OCI-LY1 (cell line): ENCODE results near the gene SFT2D1.

ENCODE experiments used
- EZH2 ChIP-seq: fragments of 200-600 bp; sonication (generic), shearing (Covaris generic); IDR thresholded peaks from 2 replicates; pipeline ENCODE4 v1.8.0; 2017; ENCODE audit warnings: borderline replicate concordance, mixed run types, mild to moderate bottlenecking, antibody characterized with exemption, low read length, moderate library complexity, mixed read lengths
- TF ChIP-seq, protein P1 (sequence below): fragments of 200-600 bp; sonication (generic), shearing (Covaris generic); IDR thresholded peaks from 2 replicates; pipeline ENCODE4 v1.5.1; 2017; ENCODE audit warnings: mild to moderate bottlenecking, antibody characterized with exemption, low read length, moderate library complexity, mixed read lengths

DNA sequence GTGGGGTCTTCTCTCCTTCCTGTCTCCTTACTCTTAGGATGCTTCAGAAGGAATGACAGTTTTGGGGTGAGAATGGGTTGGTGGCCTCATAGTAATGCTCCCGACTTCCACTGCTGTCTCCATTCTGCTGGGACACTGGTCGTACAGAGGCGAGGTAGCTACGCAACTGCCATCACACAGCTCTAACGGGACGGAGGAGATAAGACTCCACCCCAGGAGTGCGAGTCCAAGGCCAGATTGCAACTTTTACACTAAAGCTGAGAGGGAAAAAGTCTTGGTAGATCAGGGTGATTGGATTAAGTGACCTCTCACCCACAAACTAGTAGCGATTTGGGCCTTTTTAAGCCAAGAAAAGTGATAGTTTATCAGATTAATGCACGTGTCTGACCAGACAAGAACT, 32.4 kb downstream of the SFT2D1 start:
- no peak for TF ChIP-seq EZH2
- TF ChIP-seq, protein P1, sequence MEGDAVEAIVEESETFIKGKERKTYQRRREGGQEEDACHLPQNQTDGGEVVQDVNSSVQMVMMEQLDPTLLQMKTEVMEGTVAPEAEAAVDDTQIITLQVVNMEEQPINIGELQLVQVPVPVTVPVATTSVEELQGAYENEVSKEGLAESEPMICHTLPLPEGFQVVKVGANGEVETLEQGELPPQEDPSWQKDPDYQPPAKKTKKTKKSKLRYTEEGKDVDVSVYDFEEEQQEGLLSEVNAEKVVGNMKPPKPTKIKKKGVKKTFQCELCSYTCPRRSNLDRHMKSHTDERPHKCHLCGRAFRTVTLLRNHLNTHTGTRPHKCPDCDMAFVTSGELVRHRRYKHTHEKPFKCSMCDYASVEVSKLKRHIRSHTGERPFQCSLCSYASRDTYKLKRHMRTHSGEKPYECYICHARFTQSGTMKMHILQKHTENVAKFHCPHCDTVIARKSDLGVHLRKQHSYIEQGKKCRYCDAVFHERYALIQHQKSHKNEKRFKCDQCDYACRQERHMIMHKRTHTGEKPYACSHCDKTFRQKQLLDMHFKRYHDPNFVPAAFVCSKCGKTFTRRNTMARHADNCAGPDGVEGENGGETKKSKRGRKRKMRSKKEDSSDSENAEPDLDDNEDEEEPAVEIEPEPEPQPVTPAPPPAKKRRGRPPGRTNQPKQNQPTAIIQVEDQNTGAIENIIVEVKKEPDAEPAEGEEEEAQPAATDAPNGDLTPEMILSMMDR, result no peak
